LNCAP (cell line): ENCODE measurements around the gene AP2A2.

Source experiments
- CTCF ChIP-seq: fragments of 450-650 bp; IDR thresholded peaks from 2 replicates; pipeline ENCODE4 v1.5.1; 2017; ENCODE audit warnings: mild to moderate bottlenecking

AP2A2 gene

DNA sequence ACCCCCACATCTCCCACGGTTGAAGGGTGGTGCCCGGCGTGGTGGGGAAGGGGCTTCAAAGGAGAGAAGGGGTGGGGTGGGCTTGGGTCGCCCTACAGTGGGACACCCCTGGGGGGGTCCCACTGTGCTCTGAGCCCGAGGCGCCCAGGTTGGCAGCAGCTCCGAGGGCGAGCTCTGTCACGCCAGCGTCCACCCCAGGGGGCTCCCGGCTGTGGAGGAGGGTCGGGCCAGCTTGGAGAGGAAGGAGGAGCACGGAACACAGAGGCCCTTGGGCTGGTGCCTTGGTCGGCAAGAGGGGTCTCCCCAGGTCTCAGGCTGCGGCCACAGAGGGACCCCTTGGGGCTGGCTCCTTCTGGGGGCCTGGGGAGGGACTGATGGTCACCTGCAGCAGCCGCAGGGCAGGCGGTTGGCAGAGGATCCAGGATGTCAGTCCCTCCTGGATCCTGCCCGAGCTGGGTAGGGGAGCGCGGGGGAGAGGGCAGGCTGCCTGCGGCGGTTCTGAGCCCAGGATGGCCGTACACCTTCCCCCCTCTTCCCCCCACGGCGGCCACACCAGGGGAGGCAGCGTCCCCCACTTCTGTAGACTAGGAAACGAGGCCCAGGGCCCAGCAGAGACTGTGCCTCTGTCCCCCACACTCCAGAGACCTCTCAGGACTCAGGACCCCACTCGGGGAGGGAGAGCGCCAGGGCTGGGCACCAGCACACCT, 110.1 kb downstream of the AP2A2 start:
- TF ChIP-seq CTCF: no peak

DNA sequence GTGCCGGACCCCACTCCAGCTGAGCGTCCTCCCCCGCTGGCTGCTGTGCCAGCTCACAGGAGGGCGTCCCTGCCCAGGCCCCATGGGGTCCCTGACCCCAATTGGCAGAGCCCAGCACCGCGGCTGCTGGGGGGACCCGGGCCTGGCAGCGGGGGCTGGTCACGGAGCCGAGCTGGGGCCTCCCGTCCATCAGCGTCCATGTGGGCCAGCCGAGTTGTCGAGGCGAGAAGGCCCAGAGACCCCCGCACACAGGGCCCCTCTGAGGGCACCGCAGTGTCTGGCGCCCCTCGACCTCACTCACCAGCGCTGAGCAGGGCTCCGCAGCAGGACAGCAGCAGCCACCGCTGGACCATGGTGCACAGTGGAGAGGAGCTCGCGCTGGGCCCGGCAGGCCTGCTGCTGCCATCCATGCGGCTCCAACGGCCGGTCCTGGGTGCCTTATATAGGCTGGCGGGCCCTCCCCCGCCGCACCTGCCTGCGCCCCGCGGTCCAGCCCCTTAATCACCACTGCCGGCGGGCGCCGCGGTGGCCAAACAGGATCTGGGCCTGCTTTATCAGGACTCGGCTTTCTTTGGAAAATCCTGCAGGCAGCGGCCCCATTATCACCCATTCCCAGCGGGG, 110.7 kb downstream of the AP2A2 start, which contains the start of gene MUC6:
MUC6 (minus strand) TSS at position 416 of the 621 bp plus-strand sequence; CDS start at position 353, 63 bp downstream.
- TF ChIP-seq CTCF: no peak

DNA sequence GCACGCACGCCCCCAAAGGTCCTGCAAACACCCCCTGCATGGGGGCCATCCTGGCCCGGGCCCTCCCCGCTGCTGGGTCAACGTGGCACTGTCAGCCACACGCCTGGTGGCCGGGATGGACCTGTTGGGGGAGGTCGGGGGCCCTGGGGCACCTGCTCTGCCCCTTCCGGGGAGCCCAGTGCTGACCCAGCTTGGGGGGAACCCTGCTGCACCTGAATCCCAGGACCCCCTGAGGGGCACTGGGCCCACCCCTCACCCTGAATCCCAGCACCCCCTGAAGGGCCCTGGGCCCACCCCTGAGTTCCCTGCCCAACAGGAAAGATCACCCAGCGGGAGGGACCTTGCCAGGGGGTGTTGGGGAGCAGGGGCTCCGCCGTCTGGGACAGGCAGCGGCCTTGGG, 111.3 kb downstream of the AP2A2 start:
- no peak for TF ChIP-seq CTCF

GRCh38 chr11:1037506-1038055, 111.9 kb downstream of the AP2A2 start:
- TF ChIP-seq CTCF: no peak

DNA sequence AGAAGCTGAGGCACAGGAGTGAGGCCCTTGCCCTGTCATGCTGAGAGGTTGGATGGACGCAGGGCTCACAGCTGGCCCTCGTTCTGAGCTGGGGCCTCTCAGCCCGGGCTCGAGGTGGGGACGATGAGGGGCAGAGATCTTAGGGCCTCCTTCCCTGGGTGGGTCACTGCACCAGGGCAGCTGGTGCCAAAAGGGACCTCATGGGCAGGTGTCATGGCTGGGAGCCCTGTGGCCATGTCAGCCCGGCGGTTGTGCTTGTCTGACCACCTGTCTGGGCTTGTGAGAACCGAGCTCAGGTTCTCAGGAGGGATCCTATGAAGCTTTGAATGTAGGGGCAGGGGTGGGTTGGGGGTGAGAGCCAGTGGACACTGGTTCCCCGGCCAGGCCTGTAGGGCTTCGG, 112.7 kb downstream of the AP2A2 start:
- no peak for TF ChIP-seq CTCF

GRCh38 chr11:1038921-1039320, 113.3 kb downstream of the AP2A2 start:
- no peak for TF ChIP-seq CTCF

DNA sequence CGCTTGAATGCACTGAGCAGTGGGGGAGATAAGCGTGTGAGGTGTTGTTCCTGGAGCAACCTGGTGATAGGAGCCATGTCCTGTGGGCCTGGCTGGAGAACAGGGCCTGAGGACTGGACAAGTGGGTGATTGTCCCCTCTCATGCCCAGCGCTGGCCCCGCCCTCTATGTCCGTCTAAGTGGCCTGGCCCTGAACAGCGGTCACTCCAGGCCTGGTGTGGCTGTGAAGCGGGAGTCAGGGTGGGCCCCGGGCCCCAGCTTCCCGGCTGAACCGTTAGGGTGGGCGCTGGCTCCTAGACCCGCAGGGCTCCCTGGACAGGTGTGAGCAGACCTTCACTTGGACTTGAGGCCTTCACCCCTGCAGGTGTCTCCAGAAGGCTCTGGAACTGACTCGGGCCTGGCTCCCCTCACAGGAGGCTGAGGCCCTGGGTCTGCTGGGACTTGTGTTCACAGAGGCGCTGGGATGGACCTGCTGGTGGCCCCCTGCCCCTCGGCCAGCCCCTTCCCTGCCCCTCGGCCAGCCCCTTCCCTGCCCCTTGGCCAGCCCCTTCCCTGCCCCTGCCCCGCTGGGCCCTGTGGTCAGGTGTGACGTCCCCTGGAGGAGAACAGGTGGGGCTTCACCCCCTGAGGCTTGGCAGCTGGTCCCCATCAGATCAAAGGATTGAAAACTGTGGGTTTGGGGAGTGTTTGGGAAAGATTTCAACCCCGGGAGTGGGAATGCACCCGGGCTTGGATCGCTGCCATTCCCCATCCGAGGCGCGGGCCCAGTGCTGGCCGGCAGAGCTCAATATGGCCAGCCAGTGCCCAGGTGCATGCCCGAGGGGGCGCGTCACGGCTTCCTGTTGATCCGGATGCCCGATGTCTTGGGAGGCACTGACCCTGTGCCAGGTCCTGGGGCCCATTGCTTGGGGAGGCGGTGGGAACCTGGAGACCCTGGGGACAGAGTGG, 114.1 kb downstream of the AP2A2 start:
- TF ChIP-seq CTCF: no peak
